ENCODE measurements around the gene CILP. TPM values are rescaled to one million over a fixed set of nuclear protein-coding genes. Genes with fewer than 3 reads are reported as not detected.

The CILP gene
- total RNA-seq, 1 donor from 2014 or later: 10.2 TPM

DNA sequence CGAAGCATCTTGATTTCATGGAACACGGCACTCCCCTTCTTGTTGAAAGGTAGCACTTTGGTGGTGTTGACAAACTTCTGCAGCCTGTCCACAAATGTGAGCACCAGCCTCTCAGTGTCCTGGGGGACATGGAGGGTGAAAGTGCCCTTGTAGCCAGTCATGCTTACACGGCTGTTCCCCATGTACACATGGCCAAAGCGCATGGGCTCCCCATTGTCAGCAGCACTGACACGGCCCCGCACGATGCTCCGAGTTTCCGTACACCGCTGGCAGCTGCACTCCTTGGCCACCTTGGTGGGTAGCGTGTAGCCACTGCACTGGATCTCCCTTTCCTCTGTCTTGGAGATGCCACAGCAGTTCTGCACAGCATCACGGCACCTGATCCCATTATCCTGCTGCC is 12.7 kb downstream of the CILP start:
- ATAC-seq: no peak
- Histone ChIP-seq H3K9me3 (no peaks in the 10 kb centered on the region), H3K27ac (no peak overlapping the region), H3K4me1 (no peaks in the 10 kb centered on the region), H3K4me3 (no peak overlapping the region), H3K36me3 (no peaks in the 10 kb centered on the region), H3K27me3 (ENCODE audit: low read depth) (no peaks in the 10 kb centered on the region)
- intact Hi-C loops (cut with DNase I): no loop called here
- TF ChIP-seq, protein P1, sequence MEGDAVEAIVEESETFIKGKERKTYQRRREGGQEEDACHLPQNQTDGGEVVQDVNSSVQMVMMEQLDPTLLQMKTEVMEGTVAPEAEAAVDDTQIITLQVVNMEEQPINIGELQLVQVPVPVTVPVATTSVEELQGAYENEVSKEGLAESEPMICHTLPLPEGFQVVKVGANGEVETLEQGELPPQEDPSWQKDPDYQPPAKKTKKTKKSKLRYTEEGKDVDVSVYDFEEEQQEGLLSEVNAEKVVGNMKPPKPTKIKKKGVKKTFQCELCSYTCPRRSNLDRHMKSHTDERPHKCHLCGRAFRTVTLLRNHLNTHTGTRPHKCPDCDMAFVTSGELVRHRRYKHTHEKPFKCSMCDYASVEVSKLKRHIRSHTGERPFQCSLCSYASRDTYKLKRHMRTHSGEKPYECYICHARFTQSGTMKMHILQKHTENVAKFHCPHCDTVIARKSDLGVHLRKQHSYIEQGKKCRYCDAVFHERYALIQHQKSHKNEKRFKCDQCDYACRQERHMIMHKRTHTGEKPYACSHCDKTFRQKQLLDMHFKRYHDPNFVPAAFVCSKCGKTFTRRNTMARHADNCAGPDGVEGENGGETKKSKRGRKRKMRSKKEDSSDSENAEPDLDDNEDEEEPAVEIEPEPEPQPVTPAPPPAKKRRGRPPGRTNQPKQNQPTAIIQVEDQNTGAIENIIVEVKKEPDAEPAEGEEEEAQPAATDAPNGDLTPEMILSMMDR (IDR thresholded peaks at IDR 0.05): no peak
- no peak for DNase-seq

DNA sequence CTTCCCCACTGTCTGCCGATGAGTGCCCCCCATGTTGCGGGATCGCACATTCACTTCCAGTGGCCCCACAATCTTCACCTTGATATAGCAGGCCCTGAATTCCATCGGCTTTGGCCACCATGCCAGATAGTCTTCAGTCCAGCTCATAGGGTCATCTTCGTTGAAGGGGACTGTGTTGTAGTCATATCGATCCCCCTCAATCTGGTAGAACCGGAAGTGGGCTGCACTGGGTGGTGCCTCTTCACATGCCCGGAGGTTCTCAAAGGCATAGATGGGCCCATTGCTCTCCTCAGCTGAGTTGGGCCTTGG is 14.0 kb downstream of the CILP start:
- intact Hi-C loops (cut with DNase I): no loop called here
- no peak for ATAC-seq

DNA sequence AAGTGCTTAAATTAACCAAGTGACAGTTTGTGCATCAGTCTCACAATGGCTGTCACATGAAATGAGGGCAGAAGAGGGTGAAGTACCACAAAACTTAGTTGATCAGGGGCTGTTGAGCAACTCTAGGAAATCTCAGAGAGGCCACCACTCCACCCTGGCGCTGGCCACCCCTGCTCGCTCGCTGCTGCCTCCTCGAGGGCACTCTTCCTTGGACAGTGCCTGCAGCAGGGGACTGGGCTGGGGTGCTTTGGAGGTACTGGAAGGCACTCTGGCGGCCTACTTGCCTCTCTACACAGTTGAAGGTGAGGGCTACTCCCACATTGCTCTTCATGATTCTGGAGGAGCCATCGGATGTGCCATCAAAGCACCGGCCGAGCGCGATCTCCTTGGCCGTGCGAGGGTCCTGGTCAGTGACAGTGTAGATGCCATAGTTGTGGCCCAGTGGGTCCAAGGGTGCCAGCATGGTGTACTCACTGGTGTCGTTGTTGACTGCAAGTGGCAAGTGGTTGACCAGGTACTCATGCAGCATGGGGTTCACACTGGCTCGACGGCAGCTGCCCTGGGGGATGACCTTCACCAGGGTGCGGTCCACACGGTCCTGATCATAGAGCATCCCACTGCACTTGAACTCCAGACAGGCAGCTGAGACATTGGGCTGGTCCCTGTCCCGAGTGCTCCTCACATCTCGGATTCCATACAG is 14.5 kb downstream of the CILP start:
- ATAC-seq (peak in 1 of 2 donors; percentile 16), DNase-seq (no peak)
- Histone ChIP-seq H3K4me3 (no peak overlapping the region), H3K27me3 (ENCODE audit: low read depth) (no peaks in the 10 kb centered on the region), H3K9me3 (no peaks in the 10 kb centered on the region), H3K36me3 (no peaks in the 10 kb centered on the region), H3K4me1 (no peaks in the 10 kb centered on the region), H3K27ac (no peak overlapping the region)
- TF ChIP-seq, protein P1 (IDR thresholded peaks at IDR 0.05): no peak
- intact Hi-C loops (cut with DNase I): no loop called here

More for the DNA sequence above, 14.0 kb downstream of the CILP start:
- no peak for DNase-seq
- no peaks in the 10 kb centered on the region for H3K9me3 ChIP-seq
- H3K27me3 ChIP-seq (ENCODE audit: low read depth): no peaks in the 10 kb centered on the region
- H3K36me3 ChIP-seq: no peaks in the 10 kb centered on the region
- H3K4me3 ChIP-seq: no peak overlapping the region
- TF ChIP-seq, protein P1 (IDR thresholded peaks at IDR 0.05): no peak
- H3K4me1 ChIP-seq: no peaks in the 10 kb centered on the region
- no peak overlapping the region for H3K27ac ChIP-seq

DNA sequence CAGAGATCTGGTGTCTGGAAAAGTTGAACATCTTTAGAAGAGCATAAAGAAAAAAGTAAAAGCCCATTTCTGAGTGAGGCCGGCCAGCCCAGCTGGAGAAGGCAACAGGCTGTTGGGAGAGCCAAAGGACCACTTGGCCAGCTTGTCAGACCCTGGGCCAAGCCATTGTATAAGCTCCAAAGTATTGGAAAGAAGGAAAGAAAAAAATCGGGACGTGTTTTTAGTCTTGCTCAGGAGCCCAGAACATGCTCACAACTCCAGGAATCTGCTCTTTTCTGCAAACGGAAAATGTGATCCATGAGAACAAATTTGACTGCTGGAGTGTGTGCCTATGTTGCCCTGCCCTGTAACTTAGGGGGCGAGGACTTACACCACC is 15.7 kb downstream of the CILP start:
- H3K4me3 ChIP-seq: no peak overlapping the region
- ATAC-seq (no peak), DNase-seq (no peak)
- H3K27ac ChIP-seq: no peak overlapping the region
- H3K4me1 ChIP-seq: no peaks in the 10 kb centered on the region
- no peaks in the 10 kb centered on the region for H3K36me3 ChIP-seq
- H3K27me3 ChIP-seq (ENCODE audit: low read depth): no peaks in the 10 kb centered on the region
- H3K9me3 ChIP-seq: no peaks in the 10 kb centered on the region
- TF ChIP-seq, protein P1 (IDR thresholded peaks at IDR 0.05): no peak
- intact Hi-C loops (cut with DNase I): no loop called here

DNA sequence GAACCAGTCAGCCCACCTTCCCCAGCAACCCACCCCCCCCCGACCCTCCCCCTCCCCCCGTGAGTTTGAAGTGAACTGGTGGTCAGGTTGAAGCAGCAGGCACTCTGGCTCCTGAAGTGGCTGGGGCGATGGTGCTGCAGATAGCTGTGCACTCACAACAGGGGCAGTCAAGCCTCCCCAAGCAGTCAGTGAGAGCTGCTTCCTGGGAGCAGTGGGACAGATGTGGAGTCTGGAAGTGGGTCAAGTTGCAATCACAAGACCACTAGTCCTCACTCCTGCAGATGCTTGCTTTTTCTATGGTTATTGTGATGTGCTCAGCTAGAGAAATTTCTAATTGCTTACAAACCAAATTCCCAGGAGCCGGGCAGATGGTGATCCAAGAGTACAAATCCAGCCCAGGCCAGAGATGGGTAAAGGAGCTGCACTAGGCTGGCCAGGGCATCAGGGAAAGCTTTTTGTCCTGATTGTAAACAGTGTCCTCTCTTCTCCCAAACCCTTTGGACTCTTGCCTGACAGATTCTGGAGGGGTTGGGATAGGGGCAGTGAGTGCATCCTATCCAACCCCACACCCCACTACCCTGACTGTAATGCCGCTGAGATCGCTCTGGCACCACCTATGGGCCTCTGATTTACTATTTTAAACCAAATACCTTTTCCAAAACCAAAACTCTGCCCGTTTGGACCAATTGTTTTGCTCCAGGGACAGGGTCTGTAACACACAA is 16.3 kb downstream of the CILP start:
- Histone ChIP-seq H3K27ac (no peak overlapping the region), H3K36me3 (no peaks in the 10 kb centered on the region), H3K4me3 (no peak overlapping the region), H3K27me3 (ENCODE audit: low read depth) (no peaks in the 10 kb centered on the region), H3K9me3 (no peaks in the 10 kb centered on the region), H3K4me1 (no peaks in the 10 kb centered on the region)
- TF ChIP-seq, protein P1 (IDR thresholded peaks at IDR 0.05): no peak
- DNase-seq (no peak), ATAC-seq (peak in 1 of 2 donors; percentile 22)
- intact Hi-C loops (cut with DNase I): no loop called here
